ENCODE data around the gene HDAC7. TPM values are rescaled to one million over a fixed set of nuclear protein-coding genes. Genes with fewer than 3 reads are reported as not detected.
A peak's percentile ranks its signal among the peaks of the same experiment; 100 is the strongest.

Gene HDAC7
- total RNA-seq = 100 to 1,000 TPM in 1 of 4 donors, 10 to 100 TPM in 3; 58.3 to 105 (median 82.5) TPM

DNA sequence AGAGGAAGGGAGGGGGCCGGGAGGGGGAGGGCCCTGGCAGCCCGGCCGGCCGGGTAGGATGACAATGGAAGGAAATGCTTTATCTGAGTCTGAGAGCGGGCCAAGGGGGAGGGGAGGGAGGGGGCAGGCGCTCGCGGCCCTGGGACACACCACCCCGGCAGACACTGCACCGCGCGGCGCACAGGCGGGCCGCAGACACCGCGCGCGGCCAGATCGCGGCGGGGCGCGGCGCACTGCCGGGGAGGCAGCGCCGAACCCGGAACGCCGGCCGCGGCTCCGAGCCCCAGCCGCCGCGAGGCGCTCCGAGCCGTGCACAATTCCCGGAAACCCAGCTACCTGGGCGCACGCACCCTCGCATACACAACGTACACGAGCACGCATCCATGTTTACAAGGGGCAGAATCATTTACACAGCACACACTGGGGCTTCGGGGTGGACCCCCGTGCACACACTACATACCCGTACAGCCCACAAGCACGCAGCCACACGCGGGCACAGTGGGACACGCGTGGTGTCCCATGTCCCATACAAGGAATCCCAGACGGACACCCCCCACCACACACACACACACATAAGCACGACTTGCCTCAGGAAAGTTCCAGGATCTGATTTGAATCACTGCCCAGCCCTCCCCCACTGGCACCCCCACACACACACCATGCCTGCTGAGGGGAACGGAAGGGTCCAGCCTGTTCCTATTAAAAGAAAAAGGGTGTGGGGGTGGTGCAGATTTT lies at the start of gene HDAC7:
HDAC7 (minus strand) TSS at position 8 of the 735 bp plus-strand sequence. CDS start 118 bp downstream, outside the sequence.
- no peak for TF ChIP-seq EP300 (IDR thresholded peaks at IDR 0.05)
- TF ChIP-seq POLR2A (IDR thresholded peaks at IDR 0.05; ENCODE audit: low read depth) = peak; percentile 30
- peak; percentile 30 to 82 for TF ChIP-seq POLR2AphosphoS5 (IDR thresholded peaks at IDR 0.05)
- TF ChIP-seq, protein P1, sequence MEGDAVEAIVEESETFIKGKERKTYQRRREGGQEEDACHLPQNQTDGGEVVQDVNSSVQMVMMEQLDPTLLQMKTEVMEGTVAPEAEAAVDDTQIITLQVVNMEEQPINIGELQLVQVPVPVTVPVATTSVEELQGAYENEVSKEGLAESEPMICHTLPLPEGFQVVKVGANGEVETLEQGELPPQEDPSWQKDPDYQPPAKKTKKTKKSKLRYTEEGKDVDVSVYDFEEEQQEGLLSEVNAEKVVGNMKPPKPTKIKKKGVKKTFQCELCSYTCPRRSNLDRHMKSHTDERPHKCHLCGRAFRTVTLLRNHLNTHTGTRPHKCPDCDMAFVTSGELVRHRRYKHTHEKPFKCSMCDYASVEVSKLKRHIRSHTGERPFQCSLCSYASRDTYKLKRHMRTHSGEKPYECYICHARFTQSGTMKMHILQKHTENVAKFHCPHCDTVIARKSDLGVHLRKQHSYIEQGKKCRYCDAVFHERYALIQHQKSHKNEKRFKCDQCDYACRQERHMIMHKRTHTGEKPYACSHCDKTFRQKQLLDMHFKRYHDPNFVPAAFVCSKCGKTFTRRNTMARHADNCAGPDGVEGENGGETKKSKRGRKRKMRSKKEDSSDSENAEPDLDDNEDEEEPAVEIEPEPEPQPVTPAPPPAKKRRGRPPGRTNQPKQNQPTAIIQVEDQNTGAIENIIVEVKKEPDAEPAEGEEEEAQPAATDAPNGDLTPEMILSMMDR (IDR thresholded peaks at IDR 0.05) = no peak
- H3K4me3 ChIP-seq = peak within 1 kb of the TSS; percentile 67 to 86 (median 78)
- H3K27me3 ChIP-seq = no peaks in the 10 kb centered on the region
- H3K27ac ChIP-seq (replicated peaks in 1 of 4) = peak within 1 kb of the TSS; percentile 92 to 99 (median 98)
- peak; percentile 97 for DNase-seq (ENCODE audit: extremely low spot score)
- H3K9me3 ChIP-seq = no peaks in the 10 kb centered on the region
- under 1% methylated on average over 40 of the region's 58 CpGs for WGBS
- H3K36me3 ChIP-seq = peaks cover 0 to 11% (median 0%) of the 10 kb centered on the region in 4 donors
- peaks cover 81 to 90% (median 84%) of the 10 kb centered on the region in 4 donors for H3K4me1 ChIP-seq
- intact Hi-C loops (cut with DNase I) = no loop called here

DNA sequence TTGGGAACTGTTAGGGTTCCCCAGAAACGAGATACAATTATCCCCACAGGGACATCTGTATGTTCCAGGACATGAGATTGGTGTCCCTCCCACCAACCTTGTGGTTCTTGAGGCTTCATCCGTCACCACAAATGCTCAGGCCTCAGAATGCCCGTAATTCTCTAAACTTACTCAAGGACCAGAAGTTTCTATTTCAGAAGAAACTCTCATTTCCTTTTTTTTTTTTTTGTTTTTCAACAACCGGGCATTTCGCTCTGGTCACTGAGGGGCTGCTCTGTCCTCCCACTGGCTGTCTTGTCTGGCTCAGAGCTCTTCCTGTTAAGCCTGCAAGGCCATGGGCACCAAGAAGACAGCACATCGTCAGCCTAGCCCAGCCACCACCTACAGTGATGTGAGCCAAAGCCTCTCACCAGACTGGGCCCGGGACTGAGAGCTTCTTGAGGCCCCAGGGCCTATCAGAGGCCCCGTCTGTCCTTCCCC lies 48.9 kb upstream of the HDAC7 start:
- Histone ChIP-seq H3K9me3 (no peaks in the 10 kb centered on the region), H3K4me1 (peaks cover 12 to 13% (median 13%) of the 10 kb centered on the region in 4 donors), H3K27me3 (no peaks in the 10 kb centered on the region), H3K36me3 (no peaks in the 10 kb centered on the region), H3K4me3 (no peak overlapping the region), H3K27ac (replicated peaks in 1 of 4) (no peak overlapping the region)
- 79% methylated on average over 8 of the region's 8 CpGs for WGBS
- TF ChIP-seq POLR2A (IDR thresholded peaks at IDR 0.05; ENCODE audit: low read depth) (no peak), POLR2AphosphoS5 (IDR thresholded peaks at IDR 0.05) (no peak), EP300 (IDR thresholded peaks at IDR 0.05) (no peak)
- TF ChIP-seq, protein P1 (IDR thresholded peaks at IDR 0.05) = no peak
- intact Hi-C loops (cut with DNase I) = no loop called here
- no peak for DNase-seq (ENCODE audit: extremely low spot score)

DNA sequence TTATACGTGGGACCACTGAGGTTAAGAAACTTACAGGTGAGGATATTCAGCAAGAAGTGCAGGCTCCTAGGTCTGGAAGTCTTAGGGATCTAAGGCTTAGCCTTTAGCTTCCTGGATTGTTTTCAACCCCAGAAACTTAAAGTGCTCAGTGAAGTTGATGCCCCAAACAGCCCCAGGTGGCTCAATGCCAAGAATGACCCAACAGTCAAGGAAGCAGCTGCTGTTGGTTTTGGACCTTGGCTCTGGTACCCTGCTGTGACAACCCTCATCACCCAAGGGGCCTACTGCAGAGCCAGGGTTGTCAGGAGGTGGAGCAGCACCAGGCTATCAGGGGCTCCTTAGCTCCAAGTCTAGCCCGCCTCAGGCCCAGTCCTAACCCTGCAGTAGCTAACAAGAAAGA lies 48.3 kb upstream of the HDAC7 start:
- TF ChIP-seq POLR2AphosphoS5 (IDR thresholded peaks at IDR 0.05) (no peak), POLR2A (IDR thresholded peaks at IDR 0.05; ENCODE audit: low read depth) (no peak), EP300 (IDR thresholded peaks at IDR 0.05) (no peak)
- TF ChIP-seq, protein P1 (IDR thresholded peaks at IDR 0.05) = no peak
- H3K27me3 ChIP-seq = no peaks in the 10 kb centered on the region
- H3K4me3 ChIP-seq = no peak overlapping the region
- DNase-seq (ENCODE audit: extremely low spot score) = no peak
- no peak overlapping the region for H3K27ac ChIP-seq (replicated peaks in 1 of 4)
- no peaks in the 10 kb centered on the region for H3K36me3 ChIP-seq
- 91% methylated on average over 2 of the region's 2 CpGs for WGBS
- H3K4me1 ChIP-seq = peaks cover 12 to 13% (median 13%) of the 10 kb centered on the region in 4 donors
- no peaks in the 10 kb centered on the region for H3K9me3 ChIP-seq
- intact Hi-C loops (cut with DNase I) = no loop called here

DNA sequence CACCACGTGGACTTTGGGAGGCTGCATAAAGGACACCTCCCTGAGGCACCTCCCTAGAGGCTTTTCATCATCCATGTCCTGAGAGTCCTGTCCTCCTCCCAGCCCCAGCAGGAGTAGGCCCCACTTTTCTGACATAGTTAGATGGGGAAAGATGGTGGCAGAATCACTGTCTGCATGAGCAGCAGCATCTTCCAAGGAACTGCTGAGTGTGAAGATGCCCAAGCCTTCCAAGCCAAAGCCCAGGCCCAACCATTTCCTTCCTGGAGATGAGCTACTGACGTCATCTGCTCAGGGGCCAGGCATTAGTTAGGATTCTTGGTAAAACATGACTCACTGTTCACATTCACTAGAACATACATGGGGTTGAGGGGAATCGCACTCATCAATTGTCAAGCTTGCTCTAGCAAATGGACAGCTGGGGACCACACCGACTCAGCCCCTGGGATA lies 47.8 kb upstream of the HDAC7 start:
- peaks cover 12 to 13% (median 13%) of the 10 kb centered on the region in 4 donors for H3K4me1 ChIP-seq
- DNase-seq (ENCODE audit: extremely low spot score) = no peak
- intact Hi-C loops (cut with DNase I) = no loop called here
- H3K9me3 ChIP-seq = no peaks in the 10 kb centered on the region
- no peak overlapping the region for H3K4me3 ChIP-seq
- no peak for TF ChIP-seq POLR2AphosphoS5 (IDR thresholded peaks at IDR 0.05)
- no peak for TF ChIP-seq EP300 (IDR thresholded peaks at IDR 0.05)
- TF ChIP-seq POLR2A (IDR thresholded peaks at IDR 0.05; ENCODE audit: low read depth) = no peak
- TF ChIP-seq, protein P1 (IDR thresholded peaks at IDR 0.05) = no peak
- H3K27ac ChIP-seq (replicated peaks in 1 of 4) = no peak overlapping the region
- no peaks in the 10 kb centered on the region for H3K27me3 ChIP-seq
- no peaks in the 10 kb centered on the region for H3K36me3 ChIP-seq
- 79% methylated on average over 4 of the region's 4 CpGs for WGBS

Data from esophagus muscularis mucosa (tissue), 4 donors.